Smooth muscle cell (in vitro differentiated cells): ENCODE data around the gene INSR. TPM values are rescaled to one million over a fixed set of nuclear protein-coding genes. Genes with fewer than 3 reads are reported as not detected.
"Not testable (repeated sequence)": the region's sequence is repeated elsewhere in the genome, so short reads cannot be mapped to it uniquely, and the experiment has no call there.

Experiments used
- DNase-seq: peaks from one replicate; lab custom pipeline; 2025; ENCODE audit not compliant: unreplicated experiment; lab: John Stamatoyannopoulos, UW
- H2AFZ ChIP-seq: fragments of 200-600 bp; sonication (generic); 2 replicates; pipeline ENCODE4 v1.6.0; 2016; ENCODE audit warnings: antibody characterized with exemption, low read depth, mild to moderate bottlenecking
- H3F3A ChIP-seq: fragments of 200-600 bp; sonication (generic); 2 replicates; pipeline ENCODE4 v1.6.0; 2017; ENCODE audit warnings: antibody characterized with exemption, low read depth
- H3K27ac ChIP-seq: fragments of 200-600 bp; sonication (generic); 2 replicates; pipeline ENCODE4 v1.5.1; 2016; ENCODE audit warnings: low read depth, mild to moderate bottlenecking
- H3K27me3 ChIP-seq: fragments of 200-600 bp; sonication (generic); 2 replicates; pipeline ENCODE4 v1.6.1; 2016; ENCODE audit warnings: low read depth, mild to moderate bottlenecking
- H3K36me3 ChIP-seq: fragments of 200-600 bp; sonication (generic); 2 replicates; pipeline ENCODE4 v1.5.1; 2016; ENCODE audit warnings: low read depth
- H3K4me1 ChIP-seq: fragments of 200-600 bp; sonication (generic); 2 replicates; pipeline ENCODE4 v1.5.1; 2016; ENCODE audit warnings: low read depth
- H3K4me2 ChIP-seq: fragments of 200-600 bp; sonication (generic); 2 replicates; pipeline ENCODE4 v1.6.0; 2016; ENCODE audit warnings: mild to moderate bottlenecking
- H3K4me3 ChIP-seq: fragments of 200-600 bp; sonication (generic); 2 replicates; pipeline ENCODE4 v1.5.1; 2016; ENCODE audit warnings: mild to moderate bottlenecking
- H3K79me2 ChIP-seq: fragments of 200-600 bp; sonication (generic); 2 replicates; pipeline ENCODE4 v1.6.0; 2016; ENCODE audit warnings: low read depth, mild to moderate bottlenecking
- H3K9ac ChIP-seq: fragments of 200-600 bp; sonication (generic); 2 replicates; pipeline ENCODE4 v1.6.0; 2016; ENCODE audit warnings: low read depth
- H3K9me3 ChIP-seq: fragments of 200-600 bp; sonication (generic); replicated peaks from 2 replicates; pipeline ENCODE4 v1.5.1; 2016; ENCODE audit warnings: low read depth
- H4K20me1 ChIP-seq: fragments of 200-600 bp; sonication (generic); 2 replicates; pipeline ENCODE4 v1.6.0; 2016; ENCODE audit warnings: low read depth
- WGBS: methylation state at CpG from one replicate; pipeline ENCODE4 v1.1.7; 2016; ENCODE audit warnings: low lambda C conversion rate; 5-methylcytosine and 5-hydroxymethylcytosine counted together
- polyA plus RNA-seq: library from polyadenylated mRNA; unstranded; fragments of >200 nt; fragmentation: Nextera tagmentation; extraction: Ambion mirVana; gene quantifications from 2 replicates; pipeline ENCODE4 v1.2.1, GENCODE V29; 2016
- total RNA-seq: library from RNA; depleted of rRNA; stranded (reverse); fragments of >200 nt; gene quantifications from 2 replicates; pipeline ENCODE4 v1.2.3, GENCODE V29; 2014
- TF ChIP-seq, protein P1 (sequence below): fragments of 200-600 bp; sonication (generic); IDR thresholded peaks from 2 replicates; pipeline ENCODE4 v1.5.1; 2017; ENCODE audit warnings: borderline replicate concordance, mild to moderate bottlenecking, antibody characterized with exemption; ENCODE audit not compliant: insufficient read depth, poor library complexity, severe bottlenecking

INSR gene
- total and polyA plus RNA-seq, 2 experiments from 2014 or later: 2.8 to 12.7 TPM

- Histone ChIP-seq H2AFZ (peak within 1 kb of the TSS; percentile 93), H3K9ac (peak within 1 kb of the TSS; percentile 60)
- TF ChIP-seq, protein P1, sequence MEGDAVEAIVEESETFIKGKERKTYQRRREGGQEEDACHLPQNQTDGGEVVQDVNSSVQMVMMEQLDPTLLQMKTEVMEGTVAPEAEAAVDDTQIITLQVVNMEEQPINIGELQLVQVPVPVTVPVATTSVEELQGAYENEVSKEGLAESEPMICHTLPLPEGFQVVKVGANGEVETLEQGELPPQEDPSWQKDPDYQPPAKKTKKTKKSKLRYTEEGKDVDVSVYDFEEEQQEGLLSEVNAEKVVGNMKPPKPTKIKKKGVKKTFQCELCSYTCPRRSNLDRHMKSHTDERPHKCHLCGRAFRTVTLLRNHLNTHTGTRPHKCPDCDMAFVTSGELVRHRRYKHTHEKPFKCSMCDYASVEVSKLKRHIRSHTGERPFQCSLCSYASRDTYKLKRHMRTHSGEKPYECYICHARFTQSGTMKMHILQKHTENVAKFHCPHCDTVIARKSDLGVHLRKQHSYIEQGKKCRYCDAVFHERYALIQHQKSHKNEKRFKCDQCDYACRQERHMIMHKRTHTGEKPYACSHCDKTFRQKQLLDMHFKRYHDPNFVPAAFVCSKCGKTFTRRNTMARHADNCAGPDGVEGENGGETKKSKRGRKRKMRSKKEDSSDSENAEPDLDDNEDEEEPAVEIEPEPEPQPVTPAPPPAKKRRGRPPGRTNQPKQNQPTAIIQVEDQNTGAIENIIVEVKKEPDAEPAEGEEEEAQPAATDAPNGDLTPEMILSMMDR: no peak
Measured at GRCh38 chr19:7069042-7069903, 224.9 kb downstream of the INSR start, which contains the start of gene ZNF557. TSS of gene ZNF557 (plus strand) at chr19:7069703. CDS start at chr19:7075075, 5,372 bp downstream.

DNA sequence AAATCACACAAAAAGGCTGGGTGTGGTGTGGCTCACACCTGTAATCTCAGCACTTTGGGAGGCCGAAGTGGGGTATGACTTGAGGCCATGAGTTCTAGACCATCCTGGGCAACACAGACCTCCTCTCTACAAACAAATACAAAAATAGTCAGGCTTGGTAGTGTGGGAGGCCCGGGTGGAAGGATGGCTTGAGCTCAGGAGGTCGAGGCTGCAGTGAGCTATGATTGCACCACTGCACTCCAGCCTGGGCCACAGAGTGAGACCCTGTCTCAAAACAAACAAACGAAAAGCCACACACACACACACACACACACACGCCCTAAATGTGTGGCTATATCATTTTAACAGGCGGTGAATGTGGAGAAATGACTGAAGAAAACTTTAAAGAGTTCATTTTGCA lies 225.6 kb downstream of the INSR start:
- H3K9ac ChIP-seq: no peak overlapping the region
- H3K27me3 ChIP-seq: no peaks in the 10 kb centered on the region
- no peak overlapping the region for H3K27ac ChIP-seq
- TF ChIP-seq, protein P1: no peak
- H4K20me1 ChIP-seq: no peaks in the 10 kb centered on the region
- peaks cover 5% of the 10 kb centered on the region for H3K4me1 ChIP-seq
- peaks cover 6% of the 10 kb centered on the region for H3K36me3 ChIP-seq
- H3K4me2 ChIP-seq: peak overlapping the region; percentile 96
- H3F3A ChIP-seq: peaks cover 8% of the 10 kb centered on the region
- peak overlapping the region; percentile 87 for H3K4me3 ChIP-seq
- 91% methylated on average over 6 of the region's 6 CpGs for WGBS
- peaks cover 10% of the 10 kb centered on the region for H3K79me2 ChIP-seq
- no peak overlapping the region for H2AFZ ChIP-seq
- no peaks in the 10 kb centered on the region for H3K9me3 ChIP-seq
- DNase-seq: no peak

More at GRCh38 chr19:7069042-7069903, 224.9 kb downstream of the INSR start, which contains the start of gene ZNF557:
- H3K4me2 ChIP-seq: peak within 1 kb of the TSS; percentile 96
- no peaks in the 10 kb centered on the region for H3K9me3 ChIP-seq
- no peaks in the 10 kb centered on the region for H4K20me1 ChIP-seq
- H3K4me1 ChIP-seq: peaks cover 5% of the 10 kb centered on the region
- peaks cover 10% of the 10 kb centered on the region for H3K79me2 ChIP-seq
- no peaks in the 10 kb centered on the region for H3K27me3 ChIP-seq
- WGBS: under 1% methylated on average over 50 of the region's 56 CpGs
- H3F3A ChIP-seq: peaks cover 8% of the 10 kb centered on the region
- H3K36me3 ChIP-seq: peaks cover 7% of the 10 kb centered on the region
- H3K27ac ChIP-seq: peak within 1 kb of the TSS; percentile 15
- DNase-seq: peak; percentile 89
- peak within 1 kb of the TSS; percentile 87 for H3K4me3 ChIP-seq

- 82% methylated on average over 2 of the region's 2 CpGs for WGBS
- no peak for DNase-seq
Measured at GRCh38 chr19:7067716-7068115, 226.5 kb downstream of the INSR start.

DNA sequence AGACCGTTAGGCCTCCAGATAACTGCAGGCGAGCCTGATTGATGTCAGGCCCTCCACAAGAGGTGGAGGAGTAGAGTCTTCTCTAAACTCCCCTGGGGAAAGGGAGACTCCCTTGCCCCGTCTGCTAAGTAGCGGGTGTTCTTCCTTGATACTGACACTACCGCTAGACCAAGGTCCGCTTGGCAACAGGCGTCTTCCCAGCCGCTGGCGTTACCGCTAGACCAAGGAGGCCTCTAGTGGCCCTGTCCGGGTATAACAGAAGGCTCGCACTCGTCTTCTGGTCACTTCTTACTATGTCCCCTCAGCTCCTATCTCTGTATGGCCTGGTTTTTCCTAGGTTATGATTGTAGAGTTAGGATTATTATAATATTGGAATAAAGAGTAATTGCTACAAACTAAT lies 227.1 kb downstream of the INSR start:
- H3K27me3 ChIP-seq, H3K36me3 ChIP-seq, H3K4me1 ChIP-seq, H3K9me3 ChIP-seq, H2AFZ ChIP-seq, H3K9ac ChIP-seq, H3K27ac ChIP-seq, H3F3A ChIP-seq, H3K4me2 ChIP-seq, DNase-seq, H3K79me2 ChIP-seq, H4K20me1 ChIP-seq, H3K4me3 ChIP-seq: not testable (repeated sequence)
- WGBS: 46% methylated on average over 13 of the region's 13 CpGs

More at GRCh38 chr19:7067716-7068115, 226.5 kb downstream of the INSR start:
- Histone ChIP-seq H3K27me3 (no peaks in the 10 kb centered on the region), H3K9me3 (no peaks in the 10 kb centered on the region), H3K27ac (no peak overlapping the region), H3F3A (peaks cover 8% of the 10 kb centered on the region), H2AFZ (no peak overlapping the region), H3K36me3 (peaks cover 5% of the 10 kb centered on the region), H3K4me2 (no peak overlapping the region), H3K9ac (no peak overlapping the region), H3K4me3 (no peak overlapping the region), H3K4me1 (peaks cover 5% of the 10 kb centered on the region), H3K79me2 (peaks cover 10% of the 10 kb centered on the region), H4K20me1 (no peaks in the 10 kb centered on the region)
- TF ChIP-seq, protein P1: no peak
